SU-DHL-6 (cell line): Measurements from ENCODE around the gene SESN1.

Source experiments
- H2AFZ ChIP-seq: fragments of 200-600 bp; sonication (generic); 2 replicates; pipeline ENCODE4 v1.6.1; 2014; ENCODE audit warnings: low read depth, mild to moderate bottlenecking, moderate library complexity, mixed read lengths, antibody characterized with exemption, low read length; ENCODE audit not compliant: severe bottlenecking
- H3F3A ChIP-seq: fragments of 200-600 bp; shearing (Covaris generic); 2 replicates; pipeline ENCODE4 v1.6.0; 2016; ENCODE audit warnings: antibody characterized with exemption, mild to moderate bottlenecking; ENCODE audit not compliant: insufficient read depth
- H3K27ac ChIP-seq: fragments of 200-600 bp; sonication (generic); 2 replicates; pipeline ENCODE4 v1.5.1; 2016; ENCODE audit warnings: low read depth, mild to moderate bottlenecking, low read length, moderate library complexity, mixed read lengths
- H3K27me3 ChIP-seq: fragments of 200-600 bp; sonication (generic), shearing (Covaris generic); 2 replicates; pipeline ENCODE4 v1.6.0; 2014; ENCODE audit warnings: mild to moderate bottlenecking, low read length
- H3K36me3 ChIP-seq: fragments of 200-600 bp; sonication (generic); 2 replicates; pipeline ENCODE4 v1.6.1; 2014; ENCODE audit warnings: mild to moderate bottlenecking, low read length, mixed read lengths
- H3K4me2 ChIP-seq: fragments of 300-600, 200-600 bp; shearing (Covaris generic), sonication (generic); 2 replicates; pipeline ENCODE4 v1.6.0; 2014; ENCODE audit warnings: low read length, low read depth, mild to moderate bottlenecking; ENCODE audit not compliant: poor library complexity, severe bottlenecking
- H3K4me3 ChIP-seq: fragments of 200-600 bp; sonication (generic); 2 replicates; pipeline ENCODE4 v1.5.1; 2014; ENCODE audit warnings: antibody characterized with exemption, low read length, mild to moderate bottlenecking, mixed read lengths; ENCODE audit not compliant: insufficient read depth, poor library complexity, severe bottlenecking
- H3K79me2 ChIP-seq: fragments of 200-600 bp; sonication (generic); 2 replicates; pipeline ENCODE4 v1.6.1; 2014; ENCODE audit warnings: mild to moderate bottlenecking, low read length, moderate library complexity; ENCODE audit not compliant: insufficient read depth
- H3K9ac ChIP-seq: fragments of 200-600 bp; sonication (generic); 2 replicates; pipeline ENCODE4 v1.7.0; 2014; ENCODE audit warnings: mild to moderate bottlenecking, low read length
- H3K9me2 ChIP-seq: fragments of 200-600 bp; sonication (generic); replicated peaks from 2 replicates; pipeline ENCODE4 v1.6.1; 2014; ENCODE audit warnings: low read length; ENCODE audit not compliant: insufficient read depth
- H3K9me3 ChIP-seq: fragments of 200-600 bp; sonication (generic); 2 replicates; pipeline ENCODE4 v1.6.1; 2014; ENCODE audit warnings: low read length, mixed read lengths; ENCODE audit not compliant: insufficient read depth
- H4K20me1 ChIP-seq: fragments of 200-600 bp; sonication (generic); 2 replicates; pipeline ENCODE4 v1.6.1; 2014; ENCODE audit warnings: low read depth, mild to moderate bottlenecking, antibody characterized with exemption, low read length, moderate library complexity, mixed read lengths
- CTCF ChIP-seq: fragments of 200-600 bp; sonication (generic); IDR thresholded peaks from one replicate; pipeline ENCODE4 v1.5.1; 2017; ENCODE audit warnings: antibody characterized with exemption, mild to moderate bottlenecking, low read length, moderate library complexity; ENCODE audit not compliant: insufficient read depth, poor library complexity, severe bottlenecking
- EZH2phosphoT487 ChIP-seq: fragments of 200-600 bp; sonication (generic), shearing (Covaris generic); conservative IDR thresholded peaks from 2 replicates; pipeline ENCODE4 v1.6.1; 2018; ENCODE audit warnings: mild to moderate bottlenecking, antibody characterized with exemption, low read length, moderate library complexity, mixed read lengths

The SESN1 gene

GRCh38 chr6:108998485-108998884 lies 96.2 kb downstream of the SESN1 start:
- Histone ChIP-seq H3K4me2 (no peak overlapping the region), H3K27me3 (no peaks in the 10 kb centered on the region), H3K9me2 (no peaks in the 10 kb centered on the region), H3K9me3 (no peaks in the 10 kb centered on the region), H2AFZ (no peak overlapping the region), H3K79me2 (no peaks in the 10 kb centered on the region), H3K36me3 (no peaks in the 10 kb centered on the region), H3F3A (no peaks in the 10 kb centered on the region), H3K9ac (no peak overlapping the region), H3K27ac (no peak overlapping the region), H4K20me1 (no peaks in the 10 kb centered on the region), H3K4me3 (no peak overlapping the region)
- TF ChIP-seq EZH2phosphoT487, result no peak
- no peak for TF ChIP-seq CTCF

DNA sequence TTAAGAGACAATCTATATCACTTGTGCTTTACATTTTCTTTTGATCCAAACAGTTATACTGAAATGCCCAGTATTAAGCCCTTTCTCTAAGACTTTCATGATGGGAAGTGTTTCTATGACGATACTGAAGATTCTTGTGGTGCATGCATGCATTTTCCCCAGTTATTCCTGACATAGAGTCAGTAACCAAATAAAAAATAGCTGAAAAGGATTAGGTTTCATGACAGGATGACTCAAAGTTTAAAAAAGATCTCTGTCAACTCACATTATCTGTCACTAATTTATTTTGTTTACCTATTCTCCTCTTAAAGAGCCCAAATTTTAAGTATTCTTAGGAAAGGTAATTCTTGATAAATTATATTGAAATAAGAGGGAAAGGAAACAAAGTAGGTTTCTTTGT lies 98.4 kb downstream of the SESN1 start:
- TF ChIP-seq CTCF, result no peak
- TF ChIP-seq EZH2phosphoT487, result no peak
- H3K4me3 ChIP-seq, result no peak overlapping the region
- no peak overlapping the region for H2AFZ ChIP-seq
- H3K9ac ChIP-seq, result no peak overlapping the region
- H3K9me3 ChIP-seq, result no peaks in the 10 kb centered on the region
- no peaks in the 10 kb centered on the region for H3K27me3 ChIP-seq
- no peaks in the 10 kb centered on the region for H3K36me3 ChIP-seq
- no peaks in the 10 kb centered on the region for H3K79me2 ChIP-seq
- no peaks in the 10 kb centered on the region for H3K9me2 ChIP-seq
- no peaks in the 10 kb centered on the region for H3F3A ChIP-seq
- H4K20me1 ChIP-seq, result no peaks in the 10 kb centered on the region
- H3K27ac ChIP-seq, result no peak overlapping the region
- H3K4me2 ChIP-seq, result no peak overlapping the region

DNA sequence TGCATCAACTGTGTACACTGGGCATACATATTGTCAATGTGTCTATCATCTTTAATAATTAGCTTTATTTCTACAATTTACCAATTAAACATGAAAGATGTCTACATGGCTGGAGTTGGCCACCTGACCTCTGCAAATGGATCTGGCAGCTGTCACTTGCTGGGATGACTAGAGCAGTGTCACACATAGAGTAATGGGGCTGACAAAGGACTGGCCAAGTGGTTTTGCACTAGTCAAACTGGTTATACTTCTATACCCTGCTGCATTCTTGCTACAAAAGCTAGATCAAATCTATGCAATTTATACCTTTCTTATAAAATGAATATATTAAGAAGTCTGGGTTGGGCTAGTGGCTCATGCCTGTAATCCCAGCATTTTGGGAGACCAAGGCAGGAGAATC lies 99.3 kb downstream of the SESN1 start:
- Histone ChIP-seq H3K79me2 (no peaks in the 10 kb centered on the region), H3K27me3 (no peaks in the 10 kb centered on the region), H3K9ac (no peak overlapping the region), H3K9me2 (no peaks in the 10 kb centered on the region), H4K20me1 (no peaks in the 10 kb centered on the region), H3K36me3 (no peaks in the 10 kb centered on the region), H3F3A (no peaks in the 10 kb centered on the region), H3K4me2 (no peak overlapping the region), H3K4me3 (no peak overlapping the region), H2AFZ (no peak overlapping the region), H3K27ac (no peak overlapping the region), H3K9me3 (no peaks in the 10 kb centered on the region)
- TF ChIP-seq EZH2phosphoT487, result no peak
- TF ChIP-seq CTCF, result no peak

- Histone ChIP-seq H3K9me2 (no peaks in the 10 kb centered on the region), H3K36me3 (no peaks in the 10 kb centered on the region), H3K79me2 (no peaks in the 10 kb centered on the region), H3K27ac (no peak overlapping the region), H3F3A (no peaks in the 10 kb centered on the region), H3K4me2 (no peak overlapping the region), H3K27me3 (no peaks in the 10 kb centered on the region), H2AFZ (no peak overlapping the region), H3K9ac (no peak overlapping the region), H3K9me3 (no peaks in the 10 kb centered on the region), H3K4me3 (no peak overlapping the region), H4K20me1 (no peaks in the 10 kb centered on the region)
- no peak for TF ChIP-seq CTCF
- TF ChIP-seq EZH2phosphoT487, result no peak
These were observed 100.8 kb downstream of the SESN1 start for GRCh38 chr6:108993876-108994275.
